ENCODE measurements around the gene METAP1D.

DNA sequence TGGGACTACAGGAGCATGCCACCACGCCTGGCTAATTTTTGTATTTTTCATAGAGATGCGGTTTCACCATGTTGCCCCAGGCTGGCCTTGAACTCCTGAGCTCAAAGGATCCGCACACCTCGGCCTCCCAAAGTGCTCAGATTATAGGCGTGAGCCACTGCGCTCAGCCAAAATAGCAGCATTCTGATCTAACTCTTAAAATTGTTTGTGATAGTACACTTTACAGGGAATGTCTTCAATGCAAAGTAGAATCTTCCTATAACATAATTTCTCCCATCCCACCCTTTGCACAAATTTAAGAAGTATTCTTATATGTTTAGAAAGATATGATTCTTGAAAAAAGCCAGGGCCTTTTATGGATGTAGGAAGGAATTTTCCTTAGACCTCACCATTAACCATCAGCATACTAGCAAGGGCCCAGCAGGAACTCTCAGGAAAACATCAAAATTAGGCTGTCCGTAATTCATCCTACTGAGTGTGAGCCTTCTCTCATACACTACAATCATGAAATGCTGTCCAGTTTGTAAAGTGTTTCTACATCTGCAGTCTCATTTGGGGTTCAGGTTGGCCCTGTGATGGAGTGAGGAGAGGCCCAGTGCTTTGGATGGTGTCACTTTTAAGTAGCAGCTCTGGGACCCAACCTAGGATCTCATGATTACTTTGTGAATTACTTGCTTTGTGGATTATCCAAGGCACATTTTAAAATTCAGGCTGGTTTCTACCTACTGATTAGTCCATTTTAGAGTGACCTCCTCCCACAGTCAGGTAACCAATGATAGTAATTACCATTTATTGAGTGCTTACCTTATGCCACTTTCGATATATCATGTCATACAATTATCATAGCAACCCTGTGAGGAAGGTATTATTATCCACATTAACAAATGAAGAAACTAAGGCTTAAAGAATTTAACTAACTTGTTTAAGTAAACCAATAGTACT lies 48.1 kb downstream of the METAP1D start:
- TF ChIP-seq, protein P1, sequence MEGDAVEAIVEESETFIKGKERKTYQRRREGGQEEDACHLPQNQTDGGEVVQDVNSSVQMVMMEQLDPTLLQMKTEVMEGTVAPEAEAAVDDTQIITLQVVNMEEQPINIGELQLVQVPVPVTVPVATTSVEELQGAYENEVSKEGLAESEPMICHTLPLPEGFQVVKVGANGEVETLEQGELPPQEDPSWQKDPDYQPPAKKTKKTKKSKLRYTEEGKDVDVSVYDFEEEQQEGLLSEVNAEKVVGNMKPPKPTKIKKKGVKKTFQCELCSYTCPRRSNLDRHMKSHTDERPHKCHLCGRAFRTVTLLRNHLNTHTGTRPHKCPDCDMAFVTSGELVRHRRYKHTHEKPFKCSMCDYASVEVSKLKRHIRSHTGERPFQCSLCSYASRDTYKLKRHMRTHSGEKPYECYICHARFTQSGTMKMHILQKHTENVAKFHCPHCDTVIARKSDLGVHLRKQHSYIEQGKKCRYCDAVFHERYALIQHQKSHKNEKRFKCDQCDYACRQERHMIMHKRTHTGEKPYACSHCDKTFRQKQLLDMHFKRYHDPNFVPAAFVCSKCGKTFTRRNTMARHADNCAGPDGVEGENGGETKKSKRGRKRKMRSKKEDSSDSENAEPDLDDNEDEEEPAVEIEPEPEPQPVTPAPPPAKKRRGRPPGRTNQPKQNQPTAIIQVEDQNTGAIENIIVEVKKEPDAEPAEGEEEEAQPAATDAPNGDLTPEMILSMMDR (IDR thresholded peaks at IDR 0.05; ENCODE audit: insufficient read depth, low read length), result no peak
- TF ChIP-seq, protein P2, sequence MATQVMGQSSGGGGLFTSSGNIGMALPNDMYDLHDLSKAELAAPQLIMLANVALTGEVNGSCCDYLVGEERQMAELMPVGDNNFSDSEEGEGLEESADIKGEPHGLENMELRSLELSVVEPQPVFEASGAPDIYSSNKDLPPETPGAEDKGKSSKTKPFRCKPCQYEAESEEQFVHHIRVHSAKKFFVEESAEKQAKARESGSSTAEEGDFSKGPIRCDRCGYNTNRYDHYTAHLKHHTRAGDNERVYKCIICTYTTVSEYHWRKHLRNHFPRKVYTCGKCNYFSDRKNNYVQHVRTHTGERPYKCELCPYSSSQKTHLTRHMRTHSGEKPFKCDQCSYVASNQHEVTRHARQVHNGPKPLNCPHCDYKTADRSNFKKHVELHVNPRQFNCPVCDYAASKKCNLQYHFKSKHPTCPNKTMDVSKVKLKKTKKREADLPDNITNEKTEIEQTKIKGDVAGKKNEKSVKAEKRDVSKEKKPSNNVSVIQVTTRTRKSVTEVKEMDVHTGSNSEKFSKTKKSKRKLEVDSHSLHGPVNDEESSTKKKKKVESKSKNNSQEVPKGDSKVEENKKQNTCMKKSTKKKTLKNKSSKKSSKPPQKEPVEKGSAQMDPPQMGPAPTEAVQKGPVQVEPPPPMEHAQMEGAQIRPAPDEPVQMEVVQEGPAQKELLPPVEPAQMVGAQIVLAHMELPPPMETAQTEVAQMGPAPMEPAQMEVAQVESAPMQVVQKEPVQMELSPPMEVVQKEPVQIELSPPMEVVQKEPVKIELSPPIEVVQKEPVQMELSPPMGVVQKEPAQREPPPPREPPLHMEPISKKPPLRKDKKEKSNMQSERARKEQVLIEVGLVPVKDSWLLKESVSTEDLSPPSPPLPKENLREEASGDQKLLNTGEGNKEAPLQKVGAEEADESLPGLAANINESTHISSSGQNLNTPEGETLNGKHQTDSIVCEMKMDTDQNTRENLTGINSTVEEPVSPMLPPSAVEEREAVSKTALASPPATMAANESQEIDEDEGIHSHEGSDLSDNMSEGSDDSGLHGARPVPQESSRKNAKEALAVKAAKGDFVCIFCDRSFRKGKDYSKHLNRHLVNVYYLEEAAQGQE (IDR thresholded peaks at IDR 0.05; ENCODE audit: insufficient replicate concordance, low read depth), result no peak

Data from HL-60 (cell line).